Panc1 (cell line): ENCODE measurements around the gene UBLCP1.

ENCODE experiments used
- POLR2AphosphoS5 ChIP-seq: IDR thresholded peaks from 2 replicates; pipeline ENCODE4 v1.6.1; 2012; ENCODE audit warnings: mild to moderate bottlenecking, low read depth, low read length, moderate library complexity
- TF ChIP-seq, protein P1 (sequence below): fragments of 450-650 bp; IDR thresholded peaks from 2 replicates; pipeline ENCODE4 v1.5.1; 2017; ENCODE audit warnings: mild to moderate bottlenecking

DNA sequence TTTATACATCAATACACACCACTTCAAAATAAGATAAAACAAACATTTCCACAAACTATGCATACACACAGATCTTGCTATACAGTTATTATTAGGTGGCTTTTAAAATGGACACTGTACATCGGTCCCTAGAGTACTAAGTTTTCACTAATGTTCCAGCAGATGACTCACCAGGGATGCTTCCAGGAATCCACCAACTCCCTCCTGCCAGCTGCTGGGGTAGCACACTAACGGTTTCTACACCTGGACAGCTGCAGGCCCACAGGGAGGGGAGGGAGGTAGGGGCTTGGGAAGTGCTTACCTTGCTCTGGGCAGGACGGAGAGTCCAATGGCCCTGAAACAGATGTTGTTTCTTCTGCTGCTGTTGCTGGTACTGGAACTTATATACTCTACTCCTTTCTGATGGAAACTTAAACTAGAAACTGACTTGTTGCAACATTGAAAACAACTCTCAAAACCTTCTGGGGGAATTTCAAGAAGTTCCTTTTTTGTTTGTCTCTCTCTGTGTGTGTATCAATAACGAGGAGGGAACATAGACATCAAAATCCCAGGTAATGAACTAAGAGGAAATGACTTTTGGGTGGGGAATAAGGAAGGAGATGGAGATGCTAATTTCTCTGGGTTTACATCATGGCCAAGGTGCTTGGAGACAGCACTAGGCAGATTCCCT is 67.2 kb downstream of the UBLCP1 start, which contains the start of gene IL12B:
- TF ChIP-seq, protein P1, sequence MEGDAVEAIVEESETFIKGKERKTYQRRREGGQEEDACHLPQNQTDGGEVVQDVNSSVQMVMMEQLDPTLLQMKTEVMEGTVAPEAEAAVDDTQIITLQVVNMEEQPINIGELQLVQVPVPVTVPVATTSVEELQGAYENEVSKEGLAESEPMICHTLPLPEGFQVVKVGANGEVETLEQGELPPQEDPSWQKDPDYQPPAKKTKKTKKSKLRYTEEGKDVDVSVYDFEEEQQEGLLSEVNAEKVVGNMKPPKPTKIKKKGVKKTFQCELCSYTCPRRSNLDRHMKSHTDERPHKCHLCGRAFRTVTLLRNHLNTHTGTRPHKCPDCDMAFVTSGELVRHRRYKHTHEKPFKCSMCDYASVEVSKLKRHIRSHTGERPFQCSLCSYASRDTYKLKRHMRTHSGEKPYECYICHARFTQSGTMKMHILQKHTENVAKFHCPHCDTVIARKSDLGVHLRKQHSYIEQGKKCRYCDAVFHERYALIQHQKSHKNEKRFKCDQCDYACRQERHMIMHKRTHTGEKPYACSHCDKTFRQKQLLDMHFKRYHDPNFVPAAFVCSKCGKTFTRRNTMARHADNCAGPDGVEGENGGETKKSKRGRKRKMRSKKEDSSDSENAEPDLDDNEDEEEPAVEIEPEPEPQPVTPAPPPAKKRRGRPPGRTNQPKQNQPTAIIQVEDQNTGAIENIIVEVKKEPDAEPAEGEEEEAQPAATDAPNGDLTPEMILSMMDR = no peak
- TF ChIP-seq POLR2AphosphoS5 = no peak
